ENCODE results near the gene LILRB2.
"Not testable (repeated sequence)": the region's sequence is repeated elsewhere in the genome, so short reads cannot be mapped to it uniquely, and the experiment has no call there.

LILRB2 gene

DNA sequence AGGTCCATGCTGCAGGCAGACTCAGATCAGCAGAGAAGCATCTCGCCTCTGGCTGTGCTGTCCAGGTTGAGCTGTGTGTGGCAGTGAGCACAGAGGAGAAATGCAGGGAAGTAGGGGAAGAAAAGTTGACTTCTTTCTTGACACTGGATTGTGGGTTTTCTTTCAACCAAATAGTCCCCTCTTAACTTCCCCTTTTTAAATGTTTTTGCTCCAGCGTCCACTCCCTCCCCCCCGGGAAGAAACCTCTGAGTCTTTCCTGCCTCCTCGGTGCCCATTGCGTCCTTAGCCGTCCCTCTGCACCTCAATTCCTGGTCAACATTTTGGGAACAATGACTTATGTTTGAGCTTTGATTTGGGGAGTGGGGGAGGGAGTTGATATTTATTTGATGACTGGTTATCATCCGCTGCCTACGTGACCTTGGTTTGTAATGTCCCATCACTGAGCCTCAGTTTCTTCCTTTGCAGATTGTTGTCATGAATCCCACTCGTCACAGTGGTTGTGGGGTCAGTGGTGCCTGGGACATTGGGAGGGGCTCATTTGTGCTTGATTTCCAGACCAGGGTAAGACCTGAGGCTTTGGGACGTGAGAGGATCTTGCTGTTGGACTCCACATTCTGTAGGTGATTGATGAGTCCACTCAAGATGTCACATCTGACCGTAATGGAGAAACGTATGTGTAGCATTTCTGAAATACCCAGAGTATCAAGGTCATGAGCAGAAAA lies at the start of gene LILRB2:
Gene LILRB2, minus strand, starts transcription at position 104 of the 722 bp plus-strand sequence. CDS start 614 bp downstream, outside the sequence.
- DNase-seq (ENCODE audit: low read depth), result no peak

DNA sequence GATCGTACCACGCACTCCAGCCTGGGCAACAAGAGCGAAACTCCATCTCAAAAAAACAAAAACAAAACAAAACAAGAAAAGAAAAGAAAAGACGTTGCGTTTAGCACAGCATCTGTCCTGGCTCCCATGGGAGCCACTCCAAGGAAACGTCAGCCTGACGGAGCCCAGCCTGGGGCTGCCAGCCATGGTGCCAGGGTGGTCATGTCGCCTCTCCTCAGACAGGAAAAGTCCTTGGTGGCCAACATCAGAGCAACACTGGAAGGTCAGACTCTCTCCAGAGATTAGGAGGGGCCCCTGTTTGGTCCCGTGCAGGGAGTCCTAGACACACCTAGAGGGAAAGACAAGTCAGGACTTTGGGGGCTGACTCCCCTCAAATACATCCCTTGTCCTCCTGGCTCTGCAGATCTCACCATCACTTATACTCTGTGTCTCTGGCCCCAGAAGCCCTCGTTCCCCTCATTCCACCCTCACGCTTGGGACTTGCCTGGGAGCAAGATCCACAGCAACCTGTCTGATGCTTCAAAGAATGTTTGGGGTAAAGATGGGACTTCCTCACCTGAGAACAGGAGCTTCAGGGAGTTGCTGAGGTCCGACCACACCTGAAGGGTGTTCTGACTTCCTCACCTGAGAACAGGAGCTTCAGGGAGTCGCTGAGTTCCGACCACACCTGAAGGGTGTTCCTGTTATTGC lies 48.7 kb upstream of the LILRB2 start:
- DNase-seq (ENCODE audit: low read depth), result no peak

DNA sequence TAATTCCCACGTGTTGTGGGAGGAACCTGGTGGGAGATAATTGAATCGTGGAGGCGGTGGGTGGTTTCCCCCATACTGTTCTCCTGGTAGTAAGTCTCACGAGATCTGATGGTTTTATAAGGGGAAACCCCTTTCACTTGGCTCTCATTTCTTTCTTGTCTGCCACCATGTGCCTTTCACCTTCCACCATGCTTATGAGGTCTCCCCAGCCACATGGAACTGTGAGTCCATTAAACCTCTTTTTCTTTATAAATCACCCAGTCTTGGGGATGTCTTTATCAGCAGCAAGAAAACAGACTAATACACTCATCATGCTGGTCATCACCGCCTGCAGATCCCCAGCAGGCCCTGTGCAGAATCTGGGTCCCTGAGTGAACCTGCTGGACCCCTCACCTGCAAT lies 47.9 kb upstream of the LILRB2 start:
- not testable (repeated sequence) for DNase-seq (ENCODE audit: low read depth)

DNA sequence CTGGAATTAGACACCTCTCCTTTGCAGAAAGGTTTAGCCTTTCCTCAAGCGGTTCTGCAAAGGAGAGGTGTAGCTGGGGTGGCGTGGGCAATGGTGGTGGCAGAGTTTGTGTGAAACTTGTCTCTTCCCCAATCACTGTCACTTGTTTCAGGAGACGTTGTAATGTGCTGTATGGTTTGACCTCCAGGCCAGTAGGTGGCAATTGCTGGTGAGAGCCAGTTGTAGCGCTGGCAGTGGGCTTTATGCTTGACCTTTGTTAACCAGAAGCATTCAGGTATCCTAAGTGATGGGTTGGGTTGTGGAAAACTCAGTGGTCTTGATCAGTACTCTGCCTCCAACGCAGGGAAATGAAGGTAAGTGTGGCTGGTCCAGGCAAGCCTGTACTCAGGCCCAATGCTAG lies 44.7 kb upstream of the LILRB2 start:
- DNase-seq (ENCODE audit: low read depth), result no peak

DNA sequence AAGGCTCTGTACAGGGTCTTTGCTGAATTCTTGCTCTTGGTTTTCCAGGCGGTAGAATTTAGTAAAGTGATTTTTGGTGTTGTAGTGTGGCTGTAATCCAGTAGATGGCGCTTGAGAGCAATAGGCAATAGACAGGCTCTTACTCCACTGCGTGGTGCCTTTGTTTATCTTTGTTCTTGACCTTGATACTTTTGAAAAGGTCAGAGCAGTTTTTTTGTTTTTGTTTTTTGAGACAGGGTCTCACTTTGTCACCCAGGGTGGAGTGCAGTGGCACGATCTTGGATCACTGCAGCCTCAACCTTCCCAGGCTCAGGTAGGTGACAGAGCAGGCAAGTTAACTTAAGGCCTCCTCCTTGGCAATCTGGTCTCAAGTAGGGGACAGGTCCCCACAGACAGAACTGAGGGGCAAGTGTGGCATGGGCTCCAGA lies 44.3 kb upstream of the LILRB2 start:
- DNase-seq (ENCODE audit: low read depth), result peak; percentile 9

DNA sequence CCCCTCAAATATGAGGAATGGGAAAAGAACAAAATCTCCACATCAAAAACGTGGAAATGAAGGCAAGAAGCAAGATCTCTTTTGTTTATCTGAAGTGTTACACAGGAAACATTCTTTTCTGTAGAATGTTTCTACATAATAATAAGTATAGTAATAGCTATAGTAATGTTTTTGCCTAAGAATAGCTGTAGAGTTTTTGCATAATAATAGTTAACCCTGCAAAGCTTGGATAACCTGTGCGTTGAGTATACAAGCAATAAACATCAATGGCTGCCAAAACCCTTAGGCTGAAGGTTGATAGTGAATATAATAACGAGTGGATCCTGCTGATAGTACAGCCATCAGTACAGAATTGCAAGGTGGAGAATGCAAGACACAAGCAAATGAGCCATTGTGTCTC lies 43.2 kb upstream of the LILRB2 start:
- no peak for DNase-seq (ENCODE audit: low read depth)

DNA sequence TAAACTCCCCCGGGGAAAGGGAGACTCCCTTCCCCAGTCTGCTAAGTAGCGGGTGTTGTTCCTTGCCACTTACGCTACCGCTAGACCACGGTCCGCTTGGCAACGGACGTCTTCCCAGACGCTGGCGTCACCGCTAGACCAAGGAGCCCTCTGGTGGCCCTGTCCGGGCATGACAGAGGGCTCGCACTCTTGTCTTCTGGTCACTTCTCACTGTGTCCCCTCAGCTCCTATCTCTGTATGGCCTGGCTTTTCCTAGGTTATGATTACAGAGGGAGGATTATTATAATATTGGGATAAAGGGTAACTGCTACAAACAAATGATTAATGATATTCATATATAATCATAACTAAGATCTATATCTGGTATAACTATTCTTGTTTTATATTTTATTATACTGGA lies 42.0 kb upstream of the LILRB2 start:
- not testable (repeated sequence) for DNase-seq (ENCODE audit: low read depth)

DNA sequence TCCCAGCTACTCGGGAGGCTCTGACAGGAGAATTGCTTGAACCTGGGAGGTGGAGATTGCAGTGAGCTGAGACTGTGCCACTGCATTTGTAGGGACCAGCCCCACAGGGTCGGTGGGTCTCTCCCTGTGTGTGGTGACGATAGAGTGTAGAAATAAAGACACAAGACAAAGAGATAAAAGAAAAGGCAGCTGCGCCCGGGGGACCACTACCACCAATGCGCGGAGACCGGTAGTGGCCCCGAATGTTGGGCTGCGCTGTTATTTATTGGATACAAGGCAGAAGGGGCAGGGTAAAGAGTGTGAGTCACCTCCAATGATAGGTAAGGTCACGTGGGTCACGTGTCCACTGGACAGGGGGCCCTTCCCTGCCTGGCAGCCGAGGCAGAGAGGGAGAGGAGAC lies 41.4 kb upstream of the LILRB2 start:
- not testable (repeated sequence) for DNase-seq (ENCODE audit: low read depth)

DNA sequence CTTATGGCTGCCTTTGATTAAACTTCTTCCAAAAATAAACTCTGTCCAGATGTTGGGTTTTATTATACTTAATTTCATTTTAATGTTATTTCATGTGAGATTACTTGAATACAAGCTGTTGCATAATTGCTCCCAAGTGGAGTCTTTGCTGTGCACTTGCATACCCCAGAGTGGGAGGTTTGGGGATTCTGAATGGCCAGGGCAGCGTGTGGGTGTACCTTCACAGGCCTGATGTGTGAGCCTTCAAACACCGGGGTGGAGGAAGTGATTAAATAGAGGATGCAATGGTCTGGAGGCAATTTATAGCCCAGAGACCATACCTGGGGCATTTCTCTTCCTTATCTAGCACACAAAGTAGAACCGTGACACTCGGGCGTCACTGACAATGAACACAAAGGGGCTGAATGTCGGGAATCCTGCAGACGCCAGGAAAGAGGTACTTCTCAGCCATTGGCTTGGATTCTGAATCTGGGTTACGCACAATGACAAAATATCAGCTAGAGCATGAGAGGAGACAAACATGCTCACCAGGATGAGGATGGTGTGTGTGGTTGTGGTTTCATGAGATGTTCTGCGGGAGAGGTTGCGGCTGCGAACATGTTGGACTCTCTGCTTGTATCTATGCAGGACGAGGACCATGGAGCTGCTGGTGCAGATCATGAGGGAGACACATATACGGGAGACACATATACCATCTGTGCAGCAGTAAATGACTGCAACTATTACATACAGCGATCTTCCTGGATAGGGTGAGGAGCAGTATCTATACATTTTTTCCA lies 39.2 kb upstream of the LILRB2 start:
- no peak for DNase-seq (ENCODE audit: low read depth)

DNA sequence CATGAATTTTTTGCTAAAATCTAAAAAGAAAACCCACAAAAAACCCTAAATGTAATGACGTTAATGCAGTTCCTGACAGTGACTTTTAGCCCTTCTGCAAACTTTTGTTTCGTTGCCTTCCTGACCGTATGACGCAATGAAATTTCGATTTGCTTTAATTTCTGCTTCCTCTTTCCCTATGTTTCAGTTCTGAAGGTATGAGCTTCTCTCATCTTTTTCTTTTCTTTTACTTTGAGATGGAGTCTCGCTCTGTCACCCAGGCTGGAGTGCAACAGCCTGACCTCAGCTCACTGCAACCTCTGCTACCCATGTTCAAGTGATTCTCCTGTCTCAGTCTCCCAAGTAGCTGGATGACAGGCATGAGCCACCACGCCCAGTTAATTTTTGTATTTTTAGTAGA lies 38.1 kb upstream of the LILRB2 start:
- no peak for DNase-seq (ENCODE audit: low read depth)

DNA sequence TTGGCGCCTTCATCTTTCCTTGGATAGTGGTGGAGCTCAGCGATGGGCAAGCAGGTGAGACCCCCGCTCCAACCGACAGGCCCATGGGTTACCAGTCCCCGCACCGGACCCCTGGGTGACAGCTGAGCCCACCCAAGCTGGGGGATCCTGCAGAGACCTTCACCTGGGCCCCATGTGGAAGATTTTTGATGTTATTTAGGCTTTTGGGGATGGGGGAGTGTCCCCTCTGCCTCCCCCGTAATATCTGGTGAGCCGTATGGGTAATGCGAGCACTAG lies 37.0 kb upstream of the LILRB2 start:
- DNase-seq (ENCODE audit: low read depth), result no peak

DNA sequence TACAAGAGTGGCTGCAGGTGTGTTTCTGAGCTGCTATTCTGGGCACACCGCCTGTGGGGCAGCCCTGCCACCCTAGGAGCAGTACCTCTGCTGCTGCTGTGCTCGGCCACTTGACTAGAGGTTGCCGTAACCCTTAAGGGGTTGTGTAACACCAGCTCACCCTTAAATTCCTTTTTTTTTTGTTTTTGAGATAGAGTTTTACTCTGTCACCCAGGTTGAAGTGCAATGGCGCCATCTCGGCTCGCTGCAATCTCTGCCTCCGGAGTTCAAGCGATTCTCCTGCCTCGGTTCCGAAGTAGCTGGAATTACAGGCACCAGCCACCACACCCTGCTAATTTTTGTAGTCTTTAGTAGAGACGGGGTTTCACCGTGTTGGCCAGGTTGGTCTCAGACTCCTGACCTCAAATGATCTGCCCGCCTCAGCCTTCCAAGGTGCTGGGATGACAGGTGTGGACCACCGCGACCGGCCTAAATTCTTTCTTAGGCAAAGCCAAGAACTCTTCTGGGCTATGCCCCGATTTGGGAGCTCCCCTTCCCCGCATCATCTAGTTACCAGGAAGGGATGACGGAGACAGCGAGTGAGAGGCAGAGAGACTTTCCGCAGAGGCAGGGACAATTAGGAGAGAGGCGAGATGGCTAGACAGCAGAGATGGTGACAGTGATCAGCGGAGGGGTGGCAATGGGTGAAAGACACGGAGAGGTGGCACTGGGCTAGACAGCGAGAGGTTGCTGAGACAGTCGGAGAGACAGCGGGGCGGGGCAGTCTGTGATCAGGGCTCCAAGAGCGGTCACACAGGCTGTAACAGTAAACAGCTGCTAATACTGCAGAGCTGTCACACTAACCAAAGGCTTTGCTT lies 36.4 kb upstream of the LILRB2 start:
- no peak for DNase-seq (ENCODE audit: low read depth)

DNA sequence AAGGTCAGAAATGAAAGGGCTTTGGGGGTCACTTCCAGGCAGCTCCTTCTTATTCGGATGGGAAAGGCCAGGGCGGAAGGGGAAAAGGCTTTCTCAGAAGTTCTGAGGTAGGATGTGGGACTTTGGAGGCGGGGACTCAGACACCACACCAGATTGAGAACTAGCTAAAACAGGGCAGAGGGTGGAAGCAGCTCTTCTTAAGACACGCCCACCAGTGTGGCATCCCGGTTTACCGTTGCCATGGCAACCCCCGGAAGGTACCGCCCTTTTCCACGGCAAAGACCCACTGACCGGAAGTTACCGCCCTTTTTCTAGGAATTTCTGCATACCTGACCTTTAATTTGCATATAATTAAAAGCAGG lies 35.8 kb upstream of the LILRB2 start:
- no peak for DNase-seq (ENCODE audit: low read depth)

DNA sequence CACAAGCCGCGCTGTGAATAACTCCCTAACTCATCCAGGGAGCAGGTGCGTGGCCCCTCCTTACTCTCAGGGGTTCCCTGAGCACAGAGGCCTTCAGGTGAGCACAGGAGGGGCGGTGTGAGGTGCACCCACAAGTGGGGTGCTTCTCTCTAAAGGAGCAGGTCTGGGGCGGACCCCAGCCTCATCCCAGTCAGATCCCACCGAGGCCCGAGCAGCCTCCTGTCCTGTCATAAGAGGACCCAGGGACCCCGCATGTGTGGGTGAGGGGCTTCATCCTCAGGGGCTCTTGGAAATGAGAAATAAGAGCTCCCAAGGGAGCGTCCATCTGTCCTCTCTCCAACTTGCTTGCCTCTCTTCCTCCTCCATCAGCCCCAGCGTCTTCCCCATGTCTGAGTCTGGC lies 35.0 kb upstream of the LILRB2 start:
- no peak for DNase-seq (ENCODE audit: low read depth)

DNA sequence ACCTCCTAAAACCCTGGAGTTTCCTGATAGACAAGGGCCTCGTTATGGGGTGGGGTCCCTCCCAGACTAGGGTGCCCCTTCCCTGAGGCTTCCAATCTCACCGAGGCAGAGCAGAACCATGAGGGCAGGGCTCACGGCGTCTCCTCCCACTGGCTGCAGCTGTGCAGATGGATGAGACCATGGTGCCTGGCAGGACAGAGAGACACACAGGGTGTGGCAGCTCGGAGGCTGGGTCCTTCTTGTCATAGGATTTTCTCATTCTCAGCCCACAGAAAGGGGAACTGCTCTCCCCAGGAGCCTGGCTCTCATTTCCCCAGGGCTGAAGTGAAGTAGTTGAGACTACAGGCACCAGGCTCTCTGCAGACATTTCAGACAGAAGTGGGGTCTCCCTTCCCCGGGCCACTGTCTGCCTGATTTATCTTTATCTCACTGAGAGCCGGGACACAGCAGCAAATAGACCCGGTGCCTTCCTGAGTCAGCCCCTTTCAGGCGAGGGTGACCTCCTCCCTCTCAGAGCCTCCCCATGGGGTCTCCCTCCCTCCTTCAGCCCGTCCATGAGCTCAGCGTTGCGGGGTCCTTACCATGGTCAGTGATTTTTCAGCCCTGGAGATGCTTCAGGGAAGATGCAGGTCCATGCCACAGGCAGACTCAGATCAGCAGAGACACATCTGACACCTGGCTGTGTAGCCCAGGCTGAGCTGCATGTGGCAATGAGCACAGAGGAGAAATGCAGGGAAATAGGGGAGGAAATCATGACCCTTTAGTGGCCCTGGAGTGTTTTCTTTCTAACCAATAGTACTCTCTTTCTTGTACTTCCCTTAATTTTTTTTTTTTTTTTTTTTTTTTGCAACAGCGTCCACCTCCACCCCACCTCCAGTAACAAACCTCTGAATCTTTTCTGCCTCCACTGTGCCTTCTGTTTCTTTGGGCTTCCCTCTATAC lies 31.8 kb upstream of the LILRB2 start, which contains the start of gene LILRA5:
Gene LILRA5, minus strand, starts transcription at position 731 of the 942 bp plus-strand sequence. Its CDS starts 147 bp downstream, at position 584.
- no peak for DNase-seq (ENCODE audit: low read depth)

DNA sequence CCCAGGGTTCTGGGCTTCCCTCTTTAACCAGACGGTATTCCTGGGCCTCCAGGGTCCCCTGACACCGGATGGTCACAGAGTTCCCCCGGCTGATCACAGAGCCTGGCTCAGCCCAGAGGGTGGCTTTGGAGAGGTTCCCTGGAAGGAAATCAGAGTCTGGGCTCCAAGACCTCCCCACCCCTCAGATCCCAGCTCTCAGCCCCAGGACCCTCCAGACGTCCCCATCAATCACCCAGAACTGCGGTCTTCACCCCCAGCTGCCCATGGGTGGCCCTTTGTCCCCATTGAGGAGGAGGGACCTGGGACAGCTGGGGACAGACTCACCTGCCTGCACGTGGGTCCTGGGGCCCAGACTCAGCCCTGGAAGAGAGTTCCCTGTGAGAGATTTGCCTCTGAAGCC lies 31.1 kb upstream of the LILRB2 start:
- no peak for DNase-seq (ENCODE audit: low read depth)

DNA sequence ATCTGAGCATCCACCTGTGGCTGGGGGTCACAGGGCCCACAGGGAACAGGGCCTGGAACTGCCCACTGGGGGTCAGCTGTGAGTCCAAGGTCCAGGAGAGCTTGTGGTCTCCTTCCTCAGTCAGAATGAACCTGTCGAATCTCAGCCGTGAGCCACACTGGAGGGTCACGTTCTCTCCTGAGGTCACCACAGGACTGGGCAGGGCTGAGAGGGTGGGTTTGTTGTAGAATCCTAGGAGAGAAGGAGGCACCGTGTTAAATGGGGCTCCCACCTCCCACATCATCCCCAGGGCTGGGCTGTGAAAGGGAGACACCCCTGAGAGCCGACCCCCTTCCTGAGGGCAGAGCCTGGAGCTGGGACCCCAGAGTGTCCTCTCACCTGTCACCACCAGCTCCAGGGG lies 30.6 kb upstream of the LILRB2 start:
- no peak for DNase-seq (ENCODE audit: low read depth)

DNA sequence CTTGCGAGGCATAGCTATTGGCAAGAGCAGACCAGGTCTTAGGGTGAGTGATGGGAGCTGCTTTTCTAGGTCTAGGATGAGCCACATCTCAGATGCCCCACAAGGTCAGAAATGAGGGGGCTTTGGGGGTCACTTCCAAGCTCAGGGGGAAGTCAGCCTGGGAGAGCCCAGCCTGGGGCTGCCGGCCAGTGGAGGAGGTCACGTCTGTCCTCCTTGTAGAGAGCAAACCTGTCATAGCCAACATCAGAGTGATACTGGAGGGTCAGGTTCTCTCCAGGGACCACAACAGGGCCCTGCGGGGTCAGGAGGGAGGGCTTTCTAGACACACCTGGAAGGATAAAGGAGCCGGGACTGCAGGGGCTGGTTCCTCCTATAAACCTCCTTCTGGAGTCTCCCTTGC lies 29.6 kb upstream of the LILRB2 start:
- no peak for DNase-seq (ENCODE audit: low read depth)

DNA sequence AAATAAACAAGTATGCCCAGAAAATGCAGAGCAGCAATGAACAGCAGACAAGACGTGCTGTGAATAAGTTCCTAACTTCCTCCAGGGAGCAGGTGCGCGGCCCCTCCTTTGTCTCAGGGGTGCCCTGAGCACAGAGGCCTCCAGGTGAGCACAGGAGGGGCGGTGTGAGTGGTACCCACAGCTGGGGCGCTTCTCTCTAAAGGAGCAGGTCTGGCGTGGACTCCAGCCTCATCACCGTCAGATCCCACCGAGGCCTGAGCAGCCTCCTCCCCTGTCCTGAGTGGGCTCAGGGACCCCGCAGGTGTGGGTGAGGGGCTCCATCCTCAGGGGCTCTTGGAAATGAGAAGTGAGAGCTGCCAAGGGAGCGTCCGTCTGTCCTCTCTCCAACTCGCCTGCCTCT lies 28.9 kb upstream of the LILRB2 start:
- no peak for DNase-seq (ENCODE audit: low read depth)

DNA sequence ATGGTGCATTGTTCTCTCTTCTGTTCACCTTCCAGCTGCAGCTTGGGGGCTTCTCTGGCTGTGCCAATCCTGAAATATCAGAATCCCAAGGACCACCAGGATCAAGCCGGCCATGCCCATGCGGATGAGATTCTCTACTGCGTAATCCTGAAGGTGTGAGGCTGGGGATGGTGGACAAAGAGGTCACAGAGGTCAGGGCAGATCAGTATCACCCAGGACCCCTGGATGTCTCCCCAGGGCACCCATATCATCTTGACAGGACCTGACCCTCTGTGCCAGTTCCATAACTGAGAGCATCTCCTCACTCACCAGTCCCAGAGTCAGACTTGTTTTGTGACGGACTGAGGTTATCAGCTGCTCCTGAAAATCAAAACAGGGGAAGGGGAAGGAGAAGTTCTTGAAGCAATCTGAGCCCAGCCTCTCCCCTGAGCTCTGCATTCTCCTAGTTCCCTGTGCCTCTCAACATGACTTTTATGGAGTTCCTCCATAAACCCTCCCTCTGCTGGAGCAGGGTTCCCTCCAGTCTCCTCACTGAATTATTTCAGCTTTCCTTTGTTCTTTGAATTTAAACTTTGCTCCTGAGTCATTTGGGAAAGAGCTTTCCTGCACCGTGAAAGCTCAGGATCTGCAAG lies 26.6 kb upstream of the LILRB2 start:
- no peak for DNase-seq (ENCODE audit: low read depth)

DNA sequence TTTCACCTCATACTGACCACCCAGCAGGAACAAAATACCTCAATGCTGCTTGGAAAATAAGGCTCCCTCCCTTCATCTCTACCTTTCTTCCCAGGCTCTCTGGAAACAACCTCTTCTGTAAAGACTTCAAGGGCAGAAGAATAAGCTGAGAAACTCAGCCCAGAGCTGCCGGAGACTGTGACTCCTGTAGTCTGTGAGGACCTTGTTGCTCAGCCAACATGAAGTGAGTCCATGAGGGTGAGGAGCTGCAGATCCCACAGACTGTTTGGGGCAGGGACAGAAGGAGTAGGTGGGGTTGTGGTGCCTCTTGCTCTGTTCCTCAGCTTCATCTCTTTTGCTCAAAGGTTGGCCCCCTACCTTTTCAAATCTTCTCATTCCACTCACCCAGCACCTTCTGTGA lies 24.2 kb upstream of the LILRB2 start:
- no peak for DNase-seq (ENCODE audit: low read depth)

Measured in stromal cell of bone marrow (primary cell).